ENCODE data around the gene EML4. TPM values are rescaled to one million over a fixed set of nuclear protein-coding genes. Genes with fewer than 3 reads are reported as not detected.
"Not testable (repeated sequence)": the region's sequence is repeated elsewhere in the genome, so short reads cannot be mapped to it uniquely, and the experiment has no call there.

The EML4 gene
- total RNA-seq, 2 experiments from 2014 or later, result 72.1 to 74.1 TPM

- Mint-ChIP-seq H3K9me3 (ENCODE audit: low read depth) (no peaks in the 10 kb centered on the region), H3K36me3 (ENCODE audit: low read depth) (no peaks in the 10 kb centered on the region), H3K4me3 (no peak overlapping the region), H3K27me3 (no peaks in the 10 kb centered on the region), H3K27ac (no peak overlapping the region), H3K4me1 (peaks cover 5% of the 10 kb centered on the region)
- POLR2A ChIA-PET, result no interaction called here
- intact Hi-C loops (cut with DNase I, micrococcal nuclease), result no loop called here
- ATAC-seq, result no peak
- CTCF ChIA-PET, result interaction anchor here (0.6 kb wide), 1 partner anchor 11 kb away, joined by 3 read pairs; no protein-coding TSS in a partner anchor
- DNase-seq, result no peak
Observed at GRCh38 chr2:42372474-42373200, 203.5 kb downstream of the EML4 start.

- Mint-ChIP-seq H3K9me3 (ENCODE audit: low read depth) (no peaks in the 10 kb centered on the region), H3K4me1 (no peaks in the 10 kb centered on the region), H3K4me3 (no peak overlapping the region), H3K36me3 (ENCODE audit: low read depth) (no peaks in the 10 kb centered on the region), H3K27me3 (no peaks in the 10 kb centered on the region), H3K27ac (no peak overlapping the region)
- ChIA-PET POLR2A (no interaction called here), CTCF (no interaction called here)
- no peak for DNase-seq
- ATAC-seq, result no peak
- intact Hi-C loops (cut with DNase I, micrococcal nuclease), result no loop called here
Observed at GRCh38 chr2:42376758-42377157, 207.6 kb downstream of the EML4 start.

- ChIA-PET POLR2A (no interaction called here), CTCF (no interaction called here)
- no peaks in the 10 kb centered on the region for H3K9me3 Mint-ChIP-seq (ENCODE audit: low read depth)
- H3K4me3 Mint-ChIP-seq, result no peak overlapping the region
- no peak overlapping the region for H3K27ac Mint-ChIP-seq
- H3K4me1 Mint-ChIP-seq, result no peaks in the 10 kb centered on the region
- ATAC-seq (no peak), DNase-seq (no peak)
- no peaks in the 10 kb centered on the region for H3K36me3 Mint-ChIP-seq (ENCODE audit: low read depth)
- no peaks in the 10 kb centered on the region for H3K27me3 Mint-ChIP-seq
- intact Hi-C loops (cut with DNase I, micrococcal nuclease), result no loop called here
Observed at GRCh38 chr2:42378415-42378814, 209.3 kb downstream of the EML4 start.

GRCh38 chr2:42380026-42380425, 210.9 kb downstream of the EML4 start:
- intact Hi-C loops (cut with DNase I, micrococcal nuclease); CTCF ChIA-PET; DNase-seq; ATAC-seq; H3K27ac Mint-ChIP-seq; H3K9me3 Mint-ChIP-seq (ENCODE audit: low read depth); H3K27me3 Mint-ChIP-seq; H3K4me3 Mint-ChIP-seq; POLR2A ChIA-PET; H3K4me1 Mint-ChIP-seq; H3K36me3 Mint-ChIP-seq (ENCODE audit: low read depth): not testable (repeated sequence)

GRCh38 chr2:42382144-42382543, 213.0 kb downstream of the EML4 start:
- CTCF ChIA-PET, result interaction anchor here (0.5 kb wide), 1 partner anchor 492 kb away, joined by 4 read pairs; no protein-coding TSS in a partner anchor
- no peaks in the 10 kb centered on the region for H3K4me1 Mint-ChIP-seq
- intact Hi-C loops (cut with DNase I, micrococcal nuclease), result no loop called here
- no peak overlapping the region for H3K4me3 Mint-ChIP-seq
- DNase-seq (no peak), ATAC-seq (no peak)
- H3K36me3 Mint-ChIP-seq (ENCODE audit: low read depth), result no peaks in the 10 kb centered on the region
- no peaks in the 10 kb centered on the region for H3K9me3 Mint-ChIP-seq (ENCODE audit: low read depth)
- H3K27ac Mint-ChIP-seq, result no peak overlapping the region
- H3K27me3 Mint-ChIP-seq, result no peaks in the 10 kb centered on the region
- POLR2A ChIA-PET, result no interaction called here

Other genes starting within 250 kb of the EML4 start
- not detected for gene PKDCC, start 121.3 kb upstream of the EML4 start, total RNA-seq
- gene COX7A2L, start 191.9 kb downstream of the EML4 start, total RNA-seq, result 100 to 1,000 TPM; 103 TPM